SK-N-SH (cell line): ENCODE results near the gene SLC17A4. TPM values are rescaled to one million over a fixed set of nuclear protein-coding genes. Genes with fewer than 3 reads are reported as not detected.

ENCODE experiments used
- CTCF ChIA-PET: fragments of 300-600, 350-600 bp; formaldehyde crosslinking; extraction: SDS; loops from one replicate; lab custom pipeline; 2021; lab: Yijun Ruan, JAX
- POLR2A ChIA-PET: fragments of 350-600 bp; sonication (Branson Sonifier 250); formaldehyde crosslinking; extraction: SDS; loops from one replicate; lab custom pipeline; 2020; ENCODE audit warnings: antibody characterized with exemption, inconsistent platforms; lab: Yijun Ruan, JAX
- DNase-seq: peaks from one replicate; pipeline ENCODE4 v3.0.0; 2012
- H2AFZ ChIP-seq: fragments of 200-600 bp; sonication (generic); 2 replicates; pipeline ENCODE4 v1.8.1; 2016; ENCODE audit warnings: antibody characterized with exemption, mild to moderate bottlenecking, low read depth
- H3F3A ChIP-seq: fragments of 200-600 bp; sonication (generic); replicated peaks from 2 replicates; pipeline ENCODE3; 2016; ENCODE audit warnings: antibody characterized with exemption, mild to moderate bottlenecking; ENCODE audit not compliant: insufficient read depth
- H3K27ac ChIP-seq, 2 experiments: fragments of 200-500 bp in 1 of 2; fragments of 200-600 bp in 1 of 2; sonication (Bioruptor generic) in 1 of 2; sonication (generic), shearing (Covaris generic) in 1 of 2; 2 replicates each; pipeline versions ENCODE4 v1.5.1 to v1.6.1; 2014 to 2016; ENCODE audit warnings: low read depth in 2 of 2, inconsistent platforms in 1 of 2, low read length in 1 of 2, mild to moderate bottlenecking in 1 of 2, mixed read lengths in 1 of 2
- H3K27me3 ChIP-seq: fragments of 200-600 bp; sonication (generic), shearing (Covaris generic); 2 replicates; pipeline ENCODE4 v1.6.1; 2016; ENCODE audit warnings: mixed run types; ENCODE audit not compliant: insufficient read depth
- H3K36me3 ChIP-seq, 2 experiments: fragments of 200-500 bp in 1 of 2; fragments of 200-600 bp in 1 of 2; sonication (Bioruptor generic) in 1 of 2; sonication (generic) in 1 of 2; replicated peaks in 1 of 2; 2 replicates each; pipeline versions ENCODE3 to v1.5.1; 2014 to 2016; ENCODE audit warnings: low read length in 1 of 2, mild to moderate bottlenecking in 1 of 2; ENCODE audit not compliant: insufficient read depth in 2 of 2, control insufficient read depth in 1 of 2
- H3K4me1 ChIP-seq, 2 experiments: fragments of 200-500 bp in 1 of 2; fragments of 200-600 bp in 1 of 2; sonication (Bioruptor generic) in 1 of 2; sonication (generic), shearing (Covaris generic) in 1 of 2; 2 replicates each; pipeline versions ENCODE4 v1.5.1 to v1.6.1; 2014 to 2016; ENCODE audit warnings: low read depth in 1 of 2, low read length in 1 of 2, mixed run types in 1 of 2; ENCODE audit not compliant: insufficient read depth in 2 of 2, control insufficient read depth in 1 of 2
- H3K4me2 ChIP-seq: fragments of 200-600 bp; sonication (generic), shearing (Covaris generic); 2 replicates; pipeline ENCODE4 v1.6.1; 2017; ENCODE audit warnings: mixed run types
- H3K4me3 ChIP-seq, 2 experiments: fragments of 200-500 bp in 1 of 2; fragments of 200-600 bp in 1 of 2; sonication (Bioruptor generic) in 1 of 2; sonication (generic), shearing (Covaris generic) in 1 of 2; 2 replicates each; pipeline versions ENCODE4 v1.5.1 to v1.8.1; 2014 to 2016; ENCODE audit warnings: low read depth in 2 of 2, inconsistent platforms in 1 of 2, low read length in 1 of 2, mild to moderate bottlenecking in 1 of 2, mixed read lengths in 1 of 2, moderate library complexity in 1 of 2
- H3K79me2 ChIP-seq: fragments of 200-600 bp; sonication (generic); 2 replicates; pipeline ENCODE4 v1.8.1; 2017; ENCODE audit warnings: mild to moderate bottlenecking; ENCODE audit not compliant: insufficient read depth
- H3K9ac ChIP-seq: fragments of 200-600 bp; sonication (generic); 2 replicates; pipeline ENCODE4 v1.6.1; 2017; ENCODE audit warnings: mixed run types
- H3K9me2 ChIP-seq: fragments of 200-600 bp; sonication (generic); 2 replicates; pipeline ENCODE4 v1.6.1; 2017; ENCODE audit warnings: mixed run types
- H3K9me3 ChIP-seq: fragments of 200-600 bp; sonication (generic); 2 replicates; pipeline ENCODE4 v1.6.1; 2017; ENCODE audit warnings: mixed run types, mild to moderate bottlenecking, moderate library complexity
- H4K20me1 ChIP-seq: fragments of 200-600 bp; sonication (generic); 2 replicates; pipeline ENCODE4 v1.6.1; 2017; ENCODE audit warnings: mild to moderate bottlenecking, mixed run types; ENCODE audit not compliant: insufficient read depth
- CHD2 ChIP-seq: fragments of 150-350 bp; IDR thresholded peaks from 2 replicates; pipeline ENCODE4 v1.6.1; 2018; ENCODE audit warnings: low read length; ENCODE audit not compliant: partially characterized antibody
- ELF1 ChIP-seq: IDR thresholded peaks from 2 replicates; pipeline ENCODE4 v1.4.0; 2012
- EP300 ChIP-seq, 2 experiments: IDR thresholded peaks; 2 replicates each; pipeline versions ENCODE4 v1.4.0 to v1.6.1; 2012; ENCODE audit warnings: borderline replicate concordance in 1 of 2, low read depth in 1 of 2, low read length in 1 of 2
- EZH2phosphoT487 ChIP-seq: fragments of 200-600 bp; sonication (generic); IDR thresholded peaks from 2 replicates; pipeline ENCODE4 v1.6.1; 2017; ENCODE audit warnings: low read depth, mixed run types, mild to moderate bottlenecking, antibody characterized with exemption, moderate library complexity, borderline replicate concordance
- GATA2 ChIP-seq: sonication (generic); formaldehyde crosslinking; IDR thresholded peaks from 2 replicates; pipeline ENCODE4 v1.5.0; 2020; ENCODE audit warnings: mild to moderate bottlenecking, missing genetic modification reagents
- JUND ChIP-seq: IDR thresholded peaks from 2 replicates; pipeline ENCODE4 v1.4.0; 2012
- MAX ChIP-seq: IDR thresholded peaks from 2 replicates; pipeline ENCODE4 v1.4.0; 2012; ENCODE audit warnings: low read depth
- NFIC ChIP-seq: IDR thresholded peaks from 2 replicates; pipeline ENCODE4 v1.4.0; 2012; ENCODE audit warnings: borderline replicate concordance
- NRF1 ChIP-seq: IDR thresholded peaks from 2 replicates; pipeline ENCODE4 v1.6.1; 2012; ENCODE audit warnings: low read depth, mild to moderate bottlenecking, low read length
- RCOR1 ChIP-seq: fragments of 150-350 bp; IDR thresholded peaks from 2 replicates; pipeline ENCODE4 v1.6.1; 2017; ENCODE audit warnings: antibody characterized with exemption, low read length
- REST ChIP-seq: IDR thresholded peaks from 2 replicates; pipeline ENCODE4 v1.6.1; 2012; ENCODE audit warnings: mild to moderate bottlenecking, low read depth, low read length, moderate library complexity
- SIN3A ChIP-seq: IDR thresholded peaks from 2 replicates; pipeline ENCODE4 v1.6.1; 2012; ENCODE audit warnings: low read depth, mild to moderate bottlenecking, low read length, moderate library complexity, borderline replicate concordance
- TAF1 ChIP-seq: IDR thresholded peaks from 2 replicates; pipeline ENCODE4 v1.6.1; 2012; ENCODE audit warnings: low read depth, mild to moderate bottlenecking, low read length, moderate library complexity, borderline replicate concordance
- TCF12 ChIP-seq: IDR thresholded peaks from 2 replicates; pipeline ENCODE4 v1.4.0; 2012
- TEAD4 ChIP-seq: IDR thresholded peaks from 2 replicates; pipeline ENCODE4 v1.4.0; 2012; ENCODE audit warnings: mild to moderate bottlenecking, borderline replicate concordance; ENCODE audit not compliant: insufficient read depth
- YY1 ChIP-seq: IDR thresholded peaks from 2 replicates; pipeline ENCODE4 v1.4.0; 2012; ENCODE audit warnings: low read depth, mild to moderate bottlenecking
- ZBTB33 ChIP-seq: IDR thresholded peaks from 2 replicates; pipeline ENCODE4 v1.4.0; 2012; ENCODE audit warnings: low read depth, borderline replicate concordance
- WGBS: methylation state at CpG from one replicate; pipeline ENCODE4 v1.1.6; 2017; ENCODE audit warnings: low lambda C conversion rate; 5-methylcytosine and 5-hydroxymethylcytosine counted together
- polyA plus RNA-seq, 3 experiments: library from polyadenylated mRNA; depleted of rRNA; stranded (reverse); fragments of >200 nt; gene quantifications; 2 replicates each; pipeline ENCODE4 v1.2.3, GENCODE V29; 2012

The SLC17A4 gene
- polyA plus RNA-seq, 1 of the 3 experiments (the other 2 are of a cell fraction) = not detected

GRCh38 chr6:25756382-25757363 lies 2.1 kb downstream of the SLC17A4 start:
- Histone ChIP-seq H3K27me3 (no peaks in the 10 kb centered on the region; the same call in 1 of the 2 replicates), H3K27ac (no peak overlapping the region)
- TF ChIP-seq TEAD4 = no peak
- TF ChIP-seq JUND = no peak
- no peak for TF ChIP-seq NRF1
- TF ChIP-seq NFIC = no peak
- no peak for TF ChIP-seq CHD2
- no peak for TF ChIP-seq TAF1
- TF ChIP-seq RCOR1 = no peak
- TF ChIP-seq EP300 (IDR thresholded peaks at IDR 0.05; ENCODE audit: borderline replicate concordance in 1 of 2, low read depth in 1 of 2, low read length in 1 of 2) = no peak
- TF ChIP-seq SIN3A = no peak
- TF ChIP-seq EZH2phosphoT487 = no peak
- TF ChIP-seq YY1 = no peak
- no peak for TF ChIP-seq GATA2 (CRISPR knock-in tag)
- TF ChIP-seq REST = no peak
- no peak for TF ChIP-seq ZBTB33
- no peak for TF ChIP-seq TCF12
- TF ChIP-seq MAX = no peak
- no peak for TF ChIP-seq ELF1
- TF ChIP-seq, all 33 proteins: peak for 0
- Histone ChIP-seq H3K79me2 (no peaks in the 10 kb centered on the region), H3K9ac (no peak overlapping the region), H3F3A (no peaks in the 10 kb centered on the region), H4K20me1 (no peaks in the 10 kb centered on the region), H2AFZ (no peak overlapping the region), H3K4me3 (no peak overlapping the region), H3K4me1 (no peaks in the 10 kb centered on the region), H3K9me2 (no peaks in the 10 kb centered on the region), H3K36me3 (no peaks in the 10 kb centered on the region), H3K4me2 (no peak overlapping the region), H3K9me3 (no peaks in the 10 kb centered on the region)
- ChIA-PET CTCF (interaction anchor here (0.6 to 1.0 kb wide), 2 partner anchors 10 to 25 kb away, joined by 3 read pairs; no protein-coding TSS in a partner anchor), POLR2A (no interaction called here)
- DNase-seq = no peak
- WGBS = 52% methylated on average over 9 of the region's 9 CpGs
